GM19452 (cell line): ENCODE measurements around the gene FARP1.

Experiments used
- ATAC-seq: cut with Tn5 transposase; IDR thresholded peaks from one replicate; pipeline ENCODE4 v1.9.1; 2021; ENCODE audit not compliant: unreplicated experiment

The FARP1 gene

GRCh38 chr13:98473135-98473787 lies 330.4 kb downstream of the FARP1 start:
- ATAC-seq = no peak

- ATAC-seq = no peak
Measured at GRCh38 chr13:98473788-98474144, 330.9 kb downstream of the FARP1 start.

- no peak for ATAC-seq
Measured at GRCh38 chr13:98474292-98474691, 331.4 kb downstream of the FARP1 start.

GRCh38 chr13:98474761-98475160 lies 331.9 kb downstream of the FARP1 start:
- no peak for ATAC-seq

GRCh38 chr13:98475522-98475921 lies 332.6 kb downstream of the FARP1 start:
- no peak for ATAC-seq

- peak; percentile 37 for ATAC-seq
Measured at GRCh38 chr13:98476106-98476505, 333.2 kb downstream of the FARP1 start.

GRCh38 chr13:98476538-98476966 lies 333.7 kb downstream of the FARP1 start:
- peak; percentile 95 for ATAC-seq

- ATAC-seq = peak; percentile 41
Measured at GRCh38 chr13:98478189-98479129, 335.6 kb downstream of the FARP1 start.

- no peak for ATAC-seq
Measured at GRCh38 chr13:98479496-98480003, 336.7 kb downstream of the FARP1 start.

- ATAC-seq = no peak
Measured at GRCh38 chr13:98480915-98481877, 338.3 kb downstream of the FARP1 start.

GRCh38 chr13:98482476-98483444 lies 339.9 kb downstream of the FARP1 start:
- ATAC-seq = no peak

GRCh38 chr13:98483601-98484288 lies 340.9 kb downstream of the FARP1 start:
- ATAC-seq = no peak

- no peak for ATAC-seq
Measured at GRCh38 chr13:98484289-98485219, 341.7 kb downstream of the FARP1 start.

GRCh38 chr13:98485561-98485960 lies 342.7 kb downstream of the FARP1 start:
- no peak for ATAC-seq

GRCh38 chr13:98486412-98486811 lies 343.5 kb downstream of the FARP1 start:
- ATAC-seq = no peak

- ATAC-seq = no peak
Measured at GRCh38 chr13:98487016-98487415, 344.1 kb downstream of the FARP1 start.

GRCh38 chr13:98487522-98487921 lies 344.6 kb downstream of the FARP1 start:
- no peak for ATAC-seq

GRCh38 chr13:98488736-98489135 lies 345.8 kb downstream of the FARP1 start:
- ATAC-seq = peak; percentile 68
